T-helper 1 cell treated with Interleukin-12 subunit alpha and Interleukin-12 subunit beta and Interleukin-4 antibody, amounts not matched to agents 30 μg/mL and 1 μg/mL, for 36 hours (primary cell): ENCODE data around the gene OR10G7.
"Not testable (repeated sequence)": the region's sequence is repeated elsewhere in the genome, so short reads cannot be mapped to it uniquely, and the experiment has no call there.

Source experiments
- H3K27ac Mint-ChIP-seq: one replicate; pipeline ENCODE4 v1.8.0; 2021; ENCODE audit warnings: mild to moderate bottlenecking, mixed read lengths
- H3K27me3 Mint-ChIP-seq: one replicate; pipeline ENCODE4 v1.8.0; 2021; ENCODE audit warnings: low read depth, mixed read lengths
- H3K36me3 Mint-ChIP-seq: one replicate; pipeline ENCODE4 v1.8.0; 2021; ENCODE audit warnings: low read depth, mixed read lengths
- H3K4me1 Mint-ChIP-seq: one replicate; pipeline ENCODE4 v1.8.0; 2021; ENCODE audit warnings: low read depth, mixed read lengths
- H3K4me3 Mint-ChIP-seq: one replicate; pipeline ENCODE4 v1.8.0; 2021; ENCODE audit warnings: mild to moderate bottlenecking, moderate library complexity, mixed read lengths
- H3K9me3 Mint-ChIP-seq: one replicate; pipeline ENCODE4 v1.8.0; 2021; ENCODE audit warnings: mixed read lengths

OR10G7 gene

DNA sequence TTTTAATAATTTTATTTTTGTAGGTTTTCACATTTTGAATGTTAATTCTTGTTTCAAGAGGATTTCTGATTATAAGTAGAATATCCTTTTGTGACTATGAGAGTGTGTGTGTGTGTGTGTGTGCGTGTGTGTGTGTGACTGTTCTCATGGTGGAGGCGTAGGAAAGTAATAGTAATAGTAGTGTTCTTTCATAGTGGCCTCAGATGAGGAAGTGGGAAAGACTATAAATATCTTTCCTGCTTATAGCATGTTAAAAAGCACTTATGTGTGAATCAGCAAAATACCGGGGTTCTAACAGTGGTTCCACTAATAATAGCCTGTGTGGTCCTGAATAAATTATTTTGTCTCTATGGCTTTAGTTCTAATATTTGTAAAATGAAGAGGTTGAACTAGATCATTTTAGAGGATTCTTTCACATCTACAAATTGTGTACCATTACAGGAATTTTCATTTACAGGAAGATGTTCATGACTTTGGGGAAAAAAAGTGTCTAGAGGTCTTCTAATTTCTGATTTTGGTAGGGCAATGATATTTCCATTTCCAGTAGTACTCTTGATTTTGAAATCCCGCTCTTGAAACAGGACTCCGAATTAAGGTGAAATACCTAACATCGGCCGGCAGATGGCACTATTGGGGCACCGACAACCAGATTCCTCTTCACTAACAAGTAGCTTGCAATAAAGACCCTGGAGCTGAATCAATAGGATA lies 29.9 kb upstream of the OR10G7 start:
- Mint-ChIP-seq H3K36me3 (no peaks in the 10 kb centered on the region), H3K27ac (no peak overlapping the region), H3K27me3 (peaks cover 21% of the 10 kb centered on the region), H3K9me3 (no peaks in the 10 kb centered on the region), H3K4me3 (no peak overlapping the region), H3K4me1 (peaks cover 15% of the 10 kb centered on the region)

DNA sequence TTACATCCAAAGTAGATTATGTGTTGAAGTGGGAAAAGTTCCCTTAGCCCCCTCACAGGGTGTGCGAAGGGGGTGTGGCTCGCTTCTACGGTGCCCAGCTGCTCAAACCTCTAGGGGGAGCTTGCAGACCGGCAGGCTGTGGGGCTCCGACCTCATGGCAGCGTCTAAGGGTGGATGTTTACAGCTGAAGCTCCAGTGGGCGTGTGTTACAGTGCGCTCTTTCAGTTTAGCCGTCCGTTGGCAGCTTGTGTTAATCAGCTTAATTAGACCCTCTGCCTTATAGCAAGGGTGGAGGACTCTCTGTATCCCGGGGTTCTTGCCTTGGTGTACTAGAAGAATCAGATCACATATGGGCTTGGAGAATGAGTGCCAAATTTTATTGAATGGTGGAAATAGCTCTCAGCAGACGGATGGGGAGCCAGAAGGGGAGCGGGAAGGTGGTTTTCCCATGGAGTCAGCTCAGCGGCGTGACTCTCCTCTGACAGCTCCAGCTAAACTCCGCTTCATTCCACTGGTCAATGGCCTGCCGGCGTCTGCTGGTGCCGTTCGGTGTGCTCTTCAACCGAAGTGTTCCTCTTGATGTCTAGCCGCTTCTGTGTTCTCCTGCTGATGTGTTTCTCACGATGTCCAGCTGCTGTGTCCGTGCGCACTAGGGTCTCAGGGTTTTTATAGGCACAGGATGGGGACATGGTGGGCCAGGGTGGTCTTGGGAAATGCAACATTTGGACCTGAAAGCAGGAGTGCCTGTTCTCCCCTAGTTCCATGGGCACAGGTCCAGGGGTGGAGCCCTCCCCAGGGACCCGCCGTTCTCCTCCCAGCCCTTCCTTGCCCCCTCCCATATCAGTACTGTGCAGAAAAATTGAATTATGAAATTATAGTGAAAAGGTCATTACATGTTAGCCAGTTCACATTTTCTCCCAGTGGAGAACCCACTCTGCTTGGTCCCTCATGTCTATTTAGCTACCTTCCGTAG lies 28.6 kb upstream of the OR10G7 start:
- Mint-ChIP-seq H3K4me3 (no peak overlapping the region), H3K36me3 (no peaks in the 10 kb centered on the region), H3K27me3 (peaks cover 16% of the 10 kb centered on the region), H3K27ac (no peak overlapping the region), H3K9me3 (no peaks in the 10 kb centered on the region), H3K4me1 (peaks cover 15% of the 10 kb centered on the region)

- Mint-ChIP-seq H3K27ac (no peak overlapping the region), H3K4me3 (no peak overlapping the region), H3K9me3 (no peaks in the 10 kb centered on the region), H3K4me1 (peaks cover 15% of the 10 kb centered on the region), H3K27me3 (peaks cover 16% of the 10 kb centered on the region), H3K36me3 (no peaks in the 10 kb centered on the region)
Observed at GRCh38 chr11:124068601-124069110, 27.5 kb upstream of the OR10G7 start.

DNA sequence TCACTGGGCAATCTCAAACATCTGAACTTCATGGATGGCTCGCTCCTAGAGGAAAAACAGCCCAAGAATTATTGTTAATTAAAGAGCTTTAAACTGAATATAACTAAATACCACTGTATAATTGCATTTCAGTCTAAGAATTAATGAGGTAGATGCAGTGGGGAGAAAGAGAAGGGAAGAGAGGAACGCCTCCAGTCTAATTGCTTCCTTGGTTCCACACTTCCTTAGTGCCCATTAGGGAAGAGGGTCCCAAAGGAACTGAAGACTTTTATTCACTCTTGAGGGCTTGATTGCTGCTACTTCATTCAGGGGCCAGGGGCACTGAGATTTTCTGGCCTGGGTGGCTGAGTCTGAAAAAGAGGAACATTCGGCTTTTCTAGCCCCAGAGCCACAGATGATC lies 11.8 kb upstream of the OR10G7 start:
- Mint-ChIP-seq H3K36me3 (no peaks in the 10 kb centered on the region), H3K27ac (no peak overlapping the region), H3K27me3 (no peaks in the 10 kb centered on the region), H3K9me3 (no peaks in the 10 kb centered on the region), H3K4me1 (no peaks in the 10 kb centered on the region), H3K4me3 (no peak overlapping the region)

GRCh38 chr11:124050748-124051147 lies 9.6 kb upstream of the OR10G7 start:
- no peaks in the 10 kb centered on the region for H3K36me3 Mint-ChIP-seq
- no peaks in the 10 kb centered on the region for H3K4me1 Mint-ChIP-seq
- no peaks in the 10 kb centered on the region for H3K9me3 Mint-ChIP-seq

GRCh38 chr11:124043420-124043819 lies 2.3 kb upstream of the OR10G7 start:
- Mint-ChIP-seq H3K27me3 (no peaks in the 10 kb centered on the region), H3K9me3 (no peaks in the 10 kb centered on the region), H3K27ac (no peak overlapping the region), H3K4me3 (no peak overlapping the region), H3K36me3 (no peaks in the 10 kb centered on the region), H3K4me1 (no peaks in the 10 kb centered on the region)

More at GRCh38 chr11:124050748-124051147, 9.6 kb upstream of the OR10G7 start:
- Mint-ChIP-seq H3K27ac (no peak overlapping the region), H3K4me3 (no peak overlapping the region), H3K27me3 (no peaks in the 10 kb centered on the region)

- Mint-ChIP-seq H3K36me3 (no peaks in the 10 kb centered on the region), H3K9me3 (no peaks in the 10 kb centered on the region), H3K27me3 (no peaks in the 10 kb centered on the region), H3K4me1 (no peaks in the 10 kb centered on the region), H3K27ac (no peak overlapping the region), H3K4me3 (no peak overlapping the region)
Observed at GRCh38 chr11:124039557-124039956, 1.6 kb downstream of the OR10G7 start.

GRCh38 chr11:124036666-124037065 lies 4.5 kb downstream of the OR10G7 start:
- Mint-ChIP-seq H3K27ac (no peak overlapping the region), H3K27me3 (peaks cover 3% of the 10 kb centered on the region), H3K9me3 (no peaks in the 10 kb centered on the region), H3K4me1 (no peaks in the 10 kb centered on the region), H3K36me3 (no peaks in the 10 kb centered on the region), H3K4me3 (no peak overlapping the region)

- Mint-ChIP-seq H3K27me3 (no peaks in the 10 kb centered on the region), H3K4me1 (no peaks in the 10 kb centered on the region), H3K4me3 (no peak within 1 kb of the TSS)
Observed at GRCh38 chr11:124026498-124026897, 14.6 kb downstream of the OR10G7 start, which contains the start of gene OR10G8. Gene OR10G8 (plus strand): TSS chr11:124026798. CDS start chr11:124029623, 2,825 bp downstream.

GRCh38 chr11:124015837-124016236 lies 25.3 kb downstream of the OR10G7 start:
- H3K27me3 Mint-ChIP-seq, H3K4me1 Mint-ChIP-seq, H3K36me3 Mint-ChIP-seq, H3K27ac Mint-ChIP-seq, H3K4me3 Mint-ChIP-seq, H3K9me3 Mint-ChIP-seq: not testable (repeated sequence)

More at GRCh38 chr11:124026498-124026897, 14.6 kb downstream of the OR10G7 start, which contains the start of gene OR10G8:
- Mint-ChIP-seq H3K9me3 (no peaks in the 10 kb centered on the region), H3K36me3 (no peaks in the 10 kb centered on the region), H3K27ac (no peak within 1 kb of the TSS)

DNA sequence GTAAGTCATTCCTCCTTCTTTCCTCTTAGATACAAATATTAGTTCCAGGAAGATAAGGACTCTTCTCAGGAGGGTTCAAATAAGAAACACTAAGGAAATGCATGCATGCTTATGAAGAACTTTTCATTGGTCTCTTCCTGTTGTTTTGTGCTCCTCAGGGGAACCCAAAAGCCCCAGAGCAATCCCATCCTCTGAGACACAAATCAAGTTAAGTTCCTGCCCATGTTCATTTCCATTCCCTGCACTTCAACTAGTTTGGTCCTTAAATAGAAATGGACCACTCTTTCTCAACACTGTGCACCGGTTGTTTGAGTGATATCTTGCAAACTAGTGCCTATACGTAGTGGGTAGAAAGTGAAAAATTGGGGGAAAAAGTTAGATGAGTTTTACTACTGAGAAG lies 28.4 kb downstream of the OR10G7 start, which contains the start of gene OR10G4:
OR10G4 (plus strand) TSS at position 301 of the 400 bp plus-strand sequence. CDS start 2,578 bp downstream, outside the sequence.
- H3K9me3 Mint-ChIP-seq = no peaks in the 10 kb centered on the region
- no peaks in the 10 kb centered on the region for H3K4me1 Mint-ChIP-seq
- H3K4me3 Mint-ChIP-seq = no peak within 1 kb of the TSS
- no peaks in the 10 kb centered on the region for H3K36me3 Mint-ChIP-seq
- H3K27ac Mint-ChIP-seq = no peak within 1 kb of the TSS
- no peaks in the 10 kb centered on the region for H3K27me3 Mint-ChIP-seq

- Mint-ChIP-seq H3K36me3 (no peaks in the 10 kb centered on the region), H3K4me3 (no peak within 1 kb of the TSS), H3K27ac (no peak within 1 kb of the TSS), H3K27me3 (no peaks in the 10 kb centered on the region), H3K4me1 (no peaks in the 10 kb centered on the region), H3K9me3 (no peaks in the 10 kb centered on the region)
Observed at GRCh38 chr11:123995119-123995518, 46.0 kb downstream of the OR10G7 start, which contains the start of gene OR10G6. Gene OR10G6 (minus strand): TSS chr11:123995161. CDS start chr11:123995161, 0 bp downstream.
